Measurements from ENCODE around the gene LMAN2.
A peak's percentile ranks its signal among the peaks of the same experiment; 100 is the strongest.
"Not testable (repeated sequence)": the region's sequence is repeated elsewhere in the genome, so short reads cannot be mapped to it uniquely, and the experiment has no call there.

Gene LMAN2

DNA sequence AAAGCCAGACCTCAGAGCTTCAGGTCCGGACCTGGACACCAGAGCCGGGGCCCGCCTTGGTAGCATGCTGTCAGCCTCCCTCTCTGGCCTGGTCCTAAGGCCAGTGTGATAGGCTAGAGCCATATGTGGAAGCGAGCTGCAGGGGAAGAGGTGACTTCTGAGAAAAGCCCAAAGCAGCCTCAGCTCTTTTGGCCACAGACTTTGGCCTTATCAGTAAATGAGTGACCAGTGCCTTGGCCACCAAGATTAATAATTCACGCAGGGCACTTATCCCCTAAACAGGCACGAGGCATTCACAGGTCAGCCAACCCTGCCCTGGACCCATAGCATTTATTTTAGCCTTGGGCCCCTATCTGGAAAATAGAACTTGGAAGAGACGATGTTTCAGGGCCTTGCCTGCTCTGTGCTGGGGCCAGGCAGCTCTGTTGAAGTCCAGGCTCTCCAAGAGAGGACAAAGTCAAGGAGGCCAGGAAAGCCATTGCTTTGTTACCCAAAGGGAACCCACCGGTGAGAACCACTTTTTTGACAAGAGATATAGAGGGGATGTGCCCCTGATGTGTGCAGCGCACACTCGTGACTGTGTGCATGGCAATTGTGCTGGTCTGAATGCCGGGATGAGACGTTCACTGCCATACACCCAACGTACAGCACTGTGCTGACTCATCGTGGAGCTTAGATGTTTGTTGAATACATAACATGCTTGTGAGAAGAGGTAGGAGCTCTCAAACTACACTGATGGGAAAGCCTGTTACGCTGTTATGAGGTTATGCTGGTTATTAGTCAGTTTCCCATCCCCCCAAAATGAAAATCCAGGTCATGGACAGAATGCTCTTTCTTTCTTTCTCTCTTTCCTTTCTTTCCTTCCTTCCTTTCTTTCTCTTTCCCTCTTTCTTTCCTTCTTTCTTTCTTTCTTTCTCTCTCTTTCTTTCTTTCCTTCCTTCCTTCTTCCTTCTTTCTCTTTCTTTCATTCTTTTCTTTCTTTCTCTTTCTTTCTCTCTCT, 27.7 kb upstream of the LMAN2 start:
- peak; percentile 61 for DNase-seq

DNA sequence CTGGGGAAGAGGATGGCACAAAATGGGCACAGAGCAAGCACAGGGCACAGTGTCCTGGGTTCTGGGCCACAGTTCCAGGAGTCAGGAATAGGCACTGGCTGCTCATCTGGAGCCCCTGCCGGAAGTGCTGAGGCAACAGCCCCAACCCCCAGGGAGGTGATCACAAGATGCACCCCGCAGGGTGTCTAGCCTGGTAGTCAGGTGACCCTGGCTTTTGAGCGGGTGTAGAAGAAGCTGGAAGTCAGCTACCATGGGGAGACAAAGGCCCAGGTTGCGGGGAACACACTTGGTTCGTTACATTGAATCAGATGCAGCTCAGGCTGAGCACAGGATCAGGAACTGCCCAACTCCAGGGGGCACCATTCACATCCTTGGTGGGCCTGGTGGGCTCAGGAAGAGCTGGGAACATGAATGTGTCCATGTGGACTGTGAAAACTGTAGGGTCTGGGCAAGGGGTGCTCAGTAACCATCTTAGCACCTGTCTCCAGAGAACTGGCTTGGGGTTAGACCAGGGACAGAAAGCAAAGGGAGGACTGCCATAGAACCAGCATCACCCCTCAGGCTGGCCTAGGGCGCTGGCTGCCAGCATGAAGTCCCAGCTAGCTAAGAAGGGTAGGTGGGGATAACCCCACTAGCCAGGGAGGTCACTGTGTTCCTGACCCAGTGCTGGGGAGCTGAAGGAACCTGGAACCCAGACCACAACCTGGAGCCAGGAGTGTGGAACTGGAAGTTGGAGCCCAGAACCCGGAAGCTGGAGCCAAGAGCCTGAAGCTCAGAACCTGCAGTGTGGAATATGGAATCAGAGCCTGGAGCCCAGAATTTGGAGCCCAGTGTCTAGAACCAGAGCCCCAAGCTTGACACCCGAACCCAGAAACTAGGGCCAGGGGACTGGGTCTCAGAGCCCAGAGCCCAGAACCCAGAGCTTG, 26.6 kb upstream of the LMAN2 start:
- no peak for DNase-seq

DNA sequence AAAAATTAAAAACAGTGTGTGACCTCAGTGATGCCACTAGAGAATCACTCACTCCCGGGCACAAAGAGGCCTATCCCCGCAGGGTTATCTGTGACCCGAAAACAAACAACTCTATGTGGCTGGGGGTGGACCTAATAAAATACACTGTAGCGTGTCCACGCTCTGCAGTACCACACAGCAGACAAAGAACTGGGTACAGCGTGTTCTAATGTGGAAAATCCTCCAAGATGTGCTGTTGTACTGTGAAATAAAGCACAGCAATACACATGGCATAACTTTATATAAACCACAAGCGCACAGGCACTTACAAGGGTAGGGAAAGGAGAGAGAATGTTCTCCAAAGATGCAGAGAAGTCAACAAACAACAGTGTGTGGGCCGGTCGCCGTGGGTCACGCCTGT, 24.6 kb upstream of the LMAN2 start:
- no peak for DNase-seq

DNA sequence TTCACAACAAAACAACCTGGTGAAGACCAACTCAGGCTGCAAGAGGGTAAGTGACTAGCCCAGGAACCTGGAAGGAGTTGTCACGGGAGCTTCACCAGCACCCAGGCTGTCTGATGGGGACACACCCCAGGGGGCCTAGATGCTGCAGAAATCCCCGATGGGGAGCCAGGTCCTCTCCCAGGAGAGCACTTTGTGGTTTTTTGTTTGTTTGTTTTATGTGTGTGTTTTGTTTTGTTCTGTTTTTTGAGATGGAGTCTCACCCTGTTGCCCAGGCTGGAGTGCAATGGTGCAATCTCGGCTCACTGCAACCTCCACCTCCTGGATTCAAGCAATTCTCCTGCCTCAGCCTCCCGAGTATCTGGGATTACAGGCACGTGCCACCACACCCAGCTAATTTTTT, 24.0 kb upstream of the LMAN2 start:
- DNase-seq = not testable (repeated sequence)

DNA sequence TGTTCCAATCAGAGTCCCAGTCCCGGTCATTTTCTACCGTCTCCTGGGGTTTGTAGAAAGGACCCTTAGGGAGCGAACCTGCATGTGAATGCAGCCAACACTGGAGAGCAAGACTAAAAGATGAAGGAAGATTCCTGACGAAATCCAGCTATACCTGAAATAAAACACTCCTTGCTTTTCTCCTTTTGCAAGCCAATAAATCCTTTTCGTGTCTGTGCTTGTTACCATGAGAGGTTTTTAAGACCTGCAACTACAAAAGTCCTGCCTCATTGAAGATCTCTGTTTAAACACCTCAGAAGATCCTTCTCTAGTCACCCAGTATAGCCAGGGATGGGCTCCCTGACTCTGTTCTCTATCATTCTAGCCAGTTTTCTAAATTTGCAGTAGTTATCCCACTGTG, 22.7 kb upstream of the LMAN2 start:
- DNase-seq = no peak

DNA sequence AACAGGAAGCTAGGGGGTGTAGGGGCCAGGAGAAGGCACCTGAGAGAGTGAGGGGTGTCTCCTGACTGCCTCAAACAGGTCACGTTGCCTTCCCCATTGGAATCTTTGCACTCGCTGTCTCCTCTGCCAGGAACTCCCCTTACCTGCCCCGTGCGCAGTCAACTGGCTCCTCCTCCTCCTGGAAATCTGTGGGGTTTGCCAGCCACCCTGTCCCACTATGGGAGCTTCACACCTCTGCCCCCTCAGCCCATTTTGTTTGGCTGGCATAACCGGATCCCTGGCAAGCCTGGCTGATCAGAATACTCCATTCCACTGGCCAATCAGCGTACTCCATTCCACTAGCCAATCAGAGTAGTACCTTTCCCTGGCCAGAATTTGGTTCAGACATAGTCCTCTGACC, 22.3 kb upstream of the LMAN2 start:
- DNase-seq = no peak

DNA sequence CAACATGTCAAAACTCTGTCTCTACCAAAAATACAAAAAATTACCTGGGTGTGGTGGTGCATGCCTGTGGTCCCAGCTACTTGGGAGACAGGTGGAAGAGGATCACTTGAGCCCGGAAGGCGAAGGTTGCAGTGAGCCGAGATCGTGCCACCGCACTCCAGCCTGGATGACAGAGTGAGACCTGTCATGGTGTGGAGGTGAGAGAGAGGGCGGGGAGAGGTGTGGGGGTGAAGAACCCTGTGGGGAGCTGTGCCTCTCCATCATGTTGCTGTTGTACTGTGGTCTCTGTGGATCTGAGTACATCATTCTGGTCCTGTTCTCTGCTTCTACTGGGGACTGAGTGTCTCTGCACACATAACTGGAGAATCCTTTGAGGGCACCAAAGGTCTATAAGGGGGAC, 21.4 kb upstream of the LMAN2 start:
- no peak for DNase-seq

DNA sequence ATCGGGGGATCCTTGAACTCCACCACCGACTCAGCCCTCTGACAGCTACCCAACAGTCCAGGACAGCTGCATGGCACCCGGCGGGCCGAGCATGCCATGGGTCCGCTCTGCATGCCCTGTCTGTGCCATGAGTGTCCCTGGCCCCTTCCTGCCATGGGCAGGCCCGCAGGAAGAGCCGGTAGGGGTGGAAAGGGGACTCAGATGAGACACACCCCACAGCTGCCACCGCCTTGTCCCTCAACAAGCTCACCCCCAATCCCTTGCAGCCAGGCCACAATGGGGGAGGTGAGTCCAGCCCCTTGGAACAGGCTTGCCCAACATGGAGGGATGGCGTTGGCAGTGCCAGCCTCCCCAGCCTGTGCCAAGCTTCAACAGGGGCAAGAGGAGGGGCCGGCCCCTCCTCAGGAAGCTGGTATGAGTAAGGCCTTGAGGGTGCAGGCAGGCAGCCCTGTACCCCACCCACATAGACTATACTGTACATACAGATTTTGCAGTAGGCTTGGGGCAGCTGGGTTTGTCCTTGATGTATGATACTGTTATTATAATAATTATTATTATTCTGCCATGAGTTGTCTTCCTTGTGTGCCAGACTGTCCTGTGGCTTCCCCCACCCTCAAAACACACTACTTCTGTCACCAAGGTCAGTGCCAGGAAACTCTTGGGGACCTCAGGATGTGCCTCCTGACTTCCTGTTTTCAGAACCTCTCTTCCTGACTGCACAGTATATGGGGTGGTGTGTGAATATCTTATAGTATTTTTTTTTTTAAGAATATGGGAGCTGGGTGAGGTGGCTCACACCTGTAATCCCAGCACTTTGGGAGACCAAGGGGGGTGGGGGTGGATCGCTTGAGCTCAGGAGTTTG, 20.8 kb upstream of the LMAN2 start:
- no peak for DNase-seq

DNA sequence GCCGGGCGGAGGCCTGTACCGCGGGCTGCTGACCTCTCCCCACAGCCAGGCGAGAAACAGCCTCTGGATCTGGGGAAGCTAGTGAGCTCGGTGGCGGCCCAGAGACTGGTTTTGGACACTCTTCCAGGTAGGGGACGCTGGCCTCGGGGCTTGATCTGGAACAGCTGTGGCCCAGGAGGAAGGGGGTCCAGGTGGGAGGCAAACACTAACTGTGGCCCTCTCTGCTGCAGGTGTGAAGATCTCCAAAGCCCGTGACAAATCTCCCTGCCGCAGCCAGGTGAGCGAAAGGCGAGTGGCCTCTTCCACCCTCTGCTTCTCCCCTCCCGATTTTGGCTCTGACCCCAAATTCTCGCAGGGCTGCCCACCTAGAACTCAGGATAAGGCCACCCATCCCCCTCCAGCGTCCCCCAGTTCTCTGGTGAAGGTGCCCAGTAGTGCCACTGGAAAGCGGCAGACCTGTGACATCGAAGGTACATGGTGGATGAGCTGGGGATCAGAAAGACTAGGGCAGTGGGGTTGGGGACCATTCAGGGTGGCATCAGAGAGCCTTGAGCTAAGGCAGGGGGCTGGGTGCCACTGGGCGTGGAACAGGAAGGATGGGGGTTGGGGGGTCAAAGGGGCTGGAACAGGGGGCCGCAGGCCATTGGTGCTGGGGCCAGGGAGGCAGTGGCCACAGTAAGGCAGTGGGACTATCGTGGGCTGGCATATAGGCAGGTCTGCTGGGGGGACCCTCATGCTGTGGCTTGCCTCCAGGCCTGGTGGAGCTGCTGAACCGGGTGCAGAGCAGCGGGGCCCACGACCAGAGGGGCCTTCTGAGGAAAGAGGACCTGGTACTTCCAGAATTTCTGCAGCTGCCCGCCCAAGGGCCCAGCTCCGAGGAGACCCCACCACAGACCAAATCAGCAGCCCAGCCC, 19.9 kb upstream of the LMAN2 start:
- DNase-seq = no peak

DNA sequence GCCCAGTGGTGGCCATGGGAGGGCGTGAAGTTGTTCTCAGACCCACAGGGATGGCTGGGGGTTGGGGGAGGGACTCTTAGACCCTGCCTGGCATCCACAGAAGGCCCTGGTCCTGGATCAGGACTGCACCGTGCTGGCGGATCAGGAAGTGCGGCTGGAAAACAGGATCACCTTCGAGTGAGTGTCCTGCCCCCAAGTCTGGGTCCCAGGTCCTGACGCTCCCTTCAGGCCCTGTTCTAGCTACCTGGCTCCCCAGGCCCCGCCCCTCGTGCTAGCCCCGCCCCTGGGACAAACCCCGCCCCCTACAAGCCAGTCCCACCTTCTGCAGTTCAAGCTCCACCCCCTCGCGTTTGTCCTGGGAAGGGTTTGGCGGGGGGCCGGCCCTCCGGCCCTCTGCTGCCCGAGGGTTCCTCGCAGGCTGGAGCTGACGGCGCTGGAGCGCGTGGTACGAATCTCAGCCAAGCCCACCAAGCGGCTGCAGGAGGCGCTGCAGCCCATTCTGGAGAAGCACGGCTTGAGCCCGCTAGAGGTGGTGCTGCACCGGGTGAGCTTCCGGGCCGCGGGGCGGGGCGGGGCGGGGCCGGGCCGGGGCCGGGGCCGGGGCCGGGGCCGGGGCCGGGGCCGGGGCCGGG, 19.1 kb upstream of the LMAN2 start:
- DNase-seq = peak; percentile 72

DNA sequence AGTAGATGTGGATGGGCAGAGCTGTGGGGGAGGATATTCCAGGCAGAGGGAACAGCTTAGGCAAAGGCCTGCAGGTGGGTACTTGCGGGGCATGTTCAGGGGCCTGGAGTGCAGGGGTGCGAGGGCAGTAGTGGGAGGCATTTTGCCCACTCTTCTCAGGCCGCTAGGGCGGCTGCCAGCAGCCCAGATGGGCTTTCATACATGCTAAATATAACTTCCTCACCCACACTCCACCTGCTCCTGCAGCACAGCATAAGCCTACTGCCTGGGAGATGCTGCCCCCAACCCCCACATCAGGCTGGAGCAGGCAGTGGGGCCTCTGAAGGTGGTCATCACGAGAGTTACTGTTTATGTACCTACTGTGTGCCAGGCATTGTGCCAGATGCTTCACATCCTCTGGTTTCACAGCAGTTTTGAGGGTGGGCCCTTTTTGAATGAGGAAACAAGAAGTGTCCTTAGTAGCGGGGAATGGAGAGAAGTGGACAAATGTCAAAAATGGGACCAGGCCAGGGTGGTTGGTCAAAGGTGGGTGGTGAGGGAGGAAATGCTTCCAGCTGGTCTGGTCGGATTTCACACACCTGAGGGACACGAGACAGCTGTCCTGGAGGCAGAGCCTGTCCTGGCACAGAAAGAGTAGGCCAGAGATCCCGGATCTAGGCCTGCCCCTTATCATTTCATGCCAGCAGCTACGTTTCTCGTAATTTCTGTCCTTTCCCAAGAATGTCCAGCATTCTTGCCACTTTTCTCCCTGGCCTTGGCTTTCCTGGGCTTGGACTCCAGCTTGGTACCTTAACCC, 18.4 kb upstream of the LMAN2 start:
- DNase-seq = no peak

DNA sequence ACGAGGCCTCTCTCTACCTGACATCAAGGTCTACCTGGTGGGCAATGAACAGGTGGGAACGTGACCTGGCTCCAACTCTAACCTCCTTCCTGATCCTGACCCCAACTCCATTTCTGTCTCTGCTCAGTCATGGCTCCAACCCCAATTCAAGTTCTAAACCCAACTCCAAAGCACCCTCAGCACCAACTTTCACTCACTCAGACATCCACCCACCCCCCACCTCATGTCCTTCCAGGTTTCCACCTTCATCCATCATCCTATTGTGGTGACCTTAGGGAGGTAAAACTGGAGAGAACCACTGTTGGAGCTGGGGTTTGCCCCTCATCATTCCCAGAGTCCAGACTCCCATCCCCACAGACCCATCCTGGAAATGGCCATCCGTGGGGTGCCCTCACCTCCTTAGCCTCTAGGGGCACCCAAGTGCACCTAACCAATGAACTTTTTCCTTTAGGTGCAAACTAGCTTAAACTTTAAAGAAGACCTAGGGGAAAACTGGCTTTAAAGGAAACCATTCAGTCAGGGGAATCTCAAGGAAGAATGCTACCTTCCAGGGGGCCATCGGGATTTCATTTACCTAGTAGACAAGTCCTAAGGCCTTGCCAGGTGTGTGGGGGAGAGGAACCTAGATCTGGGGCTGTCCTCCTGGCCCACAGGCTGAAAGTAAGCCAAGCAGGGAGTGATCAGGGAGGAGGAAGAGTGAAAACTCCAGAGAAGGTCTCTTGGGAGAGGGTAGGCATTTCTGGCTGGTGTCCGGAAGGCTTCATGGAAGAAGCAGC, 17.6 kb upstream of the LMAN2 start:
- no peak for DNase-seq

DNA sequence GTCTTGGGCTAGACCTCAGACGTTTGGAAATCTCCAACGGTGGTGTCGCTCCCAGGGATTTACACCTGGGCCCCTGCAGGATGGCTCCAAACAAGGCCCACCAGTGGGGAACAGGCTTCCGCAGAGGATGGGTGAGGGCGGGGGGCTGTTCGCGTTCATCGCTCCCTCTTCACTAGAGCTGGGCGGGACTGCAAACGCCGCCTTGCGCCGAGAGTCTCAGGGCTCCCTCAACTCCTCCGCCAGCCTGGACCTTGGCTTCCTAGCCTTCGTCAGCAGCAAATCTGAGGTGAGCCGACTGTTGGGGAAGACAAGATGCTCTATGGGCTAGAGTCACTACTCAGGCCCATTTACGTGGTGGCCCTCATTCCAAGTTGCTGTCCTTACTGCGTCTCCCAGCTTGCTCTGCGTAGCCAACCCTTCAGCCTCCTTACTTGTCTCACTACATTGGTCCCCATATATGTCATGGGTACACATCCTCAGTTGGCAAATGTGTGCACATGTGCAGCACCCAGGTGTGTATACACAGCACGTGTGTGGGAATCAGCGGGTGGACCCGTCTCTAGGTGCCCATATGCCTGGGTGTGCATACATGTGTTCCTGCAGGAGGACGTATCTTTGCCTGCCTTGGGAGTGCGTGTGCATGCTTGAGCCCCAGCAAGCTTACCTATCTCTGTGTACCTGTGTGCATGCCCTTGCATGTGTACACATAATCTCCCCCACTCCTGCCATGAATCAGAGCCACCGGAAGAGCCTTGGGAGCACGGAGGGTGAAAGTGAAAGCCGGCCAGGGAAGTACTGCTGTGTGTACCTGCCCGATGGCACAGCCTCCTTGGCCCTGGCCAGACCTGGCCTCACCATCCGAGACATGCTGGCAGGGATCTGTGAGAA, 16.8 kb upstream of the LMAN2 start:
- DNase-seq = no peak

DNA sequence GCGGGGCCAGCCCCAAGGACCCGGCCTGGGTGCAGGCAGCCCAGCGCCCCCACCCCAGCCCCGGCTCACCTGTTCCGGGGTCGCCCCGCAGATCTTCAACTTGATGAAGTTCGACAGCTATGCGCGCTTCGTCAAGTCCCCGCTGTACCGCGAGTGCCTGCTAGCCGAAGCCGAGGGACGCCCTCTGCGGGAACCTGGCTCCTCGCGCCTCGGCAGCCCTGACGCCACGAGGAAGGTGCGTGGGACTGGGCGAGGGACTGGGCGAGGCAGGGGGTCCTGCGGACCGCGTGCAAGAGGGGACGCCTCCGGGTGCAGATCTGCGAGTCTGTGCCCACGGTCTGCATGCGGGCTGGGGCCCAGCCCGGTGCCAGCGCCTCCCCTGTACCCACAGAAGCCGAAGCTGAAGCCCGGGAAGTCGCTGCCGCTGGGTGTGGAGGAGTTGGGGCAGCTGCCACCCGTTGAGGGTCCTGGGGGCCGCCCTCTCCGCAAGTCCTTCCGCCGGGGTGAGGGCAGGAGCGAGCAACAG, 15.9 kb upstream of the LMAN2 start:
- no peak for DNase-seq

DNA sequence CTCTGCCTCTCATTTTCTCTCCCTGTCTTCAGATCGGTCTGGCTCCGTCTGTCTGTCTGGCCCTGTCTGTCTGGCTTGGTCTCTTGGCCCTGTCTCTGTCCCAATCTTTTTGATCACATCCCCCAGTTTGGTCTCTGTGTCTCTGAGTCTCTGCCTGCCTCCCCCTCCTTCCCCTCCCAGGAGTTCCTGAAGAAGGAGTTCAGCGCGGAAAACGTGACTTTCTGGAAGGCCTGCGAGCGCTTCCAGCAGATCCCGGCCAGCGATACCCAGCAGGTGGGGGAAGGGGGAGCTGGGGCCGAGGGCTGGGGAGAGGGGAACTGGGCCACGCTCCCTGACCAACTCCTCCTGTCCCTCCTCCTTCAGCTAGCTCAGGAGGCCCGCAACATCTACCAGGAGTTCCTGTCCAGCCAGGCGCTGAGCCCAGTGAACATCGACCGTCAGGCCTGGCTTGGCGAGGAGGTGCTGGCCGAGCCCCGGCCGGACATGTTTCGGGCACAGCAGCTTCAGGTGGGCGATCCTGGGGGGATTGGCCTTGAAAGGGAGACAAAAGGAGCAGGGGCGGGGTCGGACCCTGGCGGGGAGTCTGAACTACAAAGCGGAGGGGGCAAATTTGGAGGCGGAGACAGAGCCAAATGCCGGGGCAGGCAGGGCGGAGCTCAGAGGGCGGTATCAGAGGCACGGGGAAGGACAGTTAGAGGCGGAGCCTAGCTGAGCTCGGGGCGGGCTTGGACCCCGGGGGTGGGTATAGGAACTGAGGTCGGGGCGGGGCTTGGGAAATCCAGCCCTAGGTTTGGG, 15.3 kb upstream of the LMAN2 start:
- no peak for DNase-seq

DNA sequence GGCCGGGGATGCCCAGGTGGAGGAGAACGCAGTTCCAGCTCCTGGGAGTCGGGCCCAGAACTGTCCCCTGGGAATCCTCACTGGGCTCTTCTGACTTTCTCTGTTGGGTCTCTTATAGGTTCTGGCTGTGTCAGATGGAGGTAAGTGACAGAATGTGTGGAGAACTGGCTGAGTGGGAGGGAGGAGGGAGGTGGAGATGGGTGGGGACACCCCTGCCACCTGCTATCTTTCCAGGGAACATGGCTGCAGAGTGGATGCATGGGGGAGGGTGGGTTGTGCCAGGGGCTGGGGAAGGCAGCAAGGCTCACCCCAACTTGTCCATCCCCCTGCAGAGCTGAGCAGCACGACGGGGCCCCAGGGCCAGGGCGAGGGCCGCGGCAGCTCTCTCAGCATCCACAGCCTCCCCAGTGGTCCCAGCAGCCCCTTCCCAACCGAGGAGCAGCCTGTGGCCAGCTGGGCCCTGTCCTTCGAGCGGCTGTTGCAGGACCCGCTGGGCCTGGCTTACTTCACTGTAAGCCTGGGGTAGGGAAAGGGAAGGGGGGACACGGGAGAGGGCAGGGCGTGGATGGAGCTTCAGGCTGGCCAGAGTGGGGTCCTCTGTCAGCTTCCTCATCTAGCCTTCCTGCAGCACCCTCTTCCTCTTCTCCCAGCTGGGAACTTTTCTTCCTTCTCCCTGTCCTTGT, 14.5 kb upstream of the LMAN2 start:
- DNase-seq = no peak
